Gastroesophageal sphincter (tissue), 3 donors: ENCODE results near the gene PXK.

Experiments used
- CTCF ChIP-seq, 4 experiments: fragments of 200-600 bp in 2 of 4; fragments of 450-650 bp in 2 of 4; sonication (generic) in 1 of 4; IDR thresholded peaks; one replicate each; pipeline ENCODE4 v1.5.1; 2017 to 2019; ENCODE audit warnings: antibody characterized with exemption in 4 of 4, mild to moderate bottlenecking in 2 of 4, moderate library complexity in 2 of 4
- EP300 ChIP-seq: sonication (generic); formaldehyde crosslinking; IDR thresholded peaks from one replicate; pipeline ENCODE4 v1.6.1; 2017; ENCODE audit warnings: antibody characterized with exemption, mild to moderate bottlenecking
- POLR2A ChIP-seq, 2 donors: fragments of 450-650 bp; IDR thresholded peaks; one replicate each; pipeline ENCODE4 v1.6.1; 2017; ENCODE audit warnings: antibody characterized with exemption in 2 of 2, mild to moderate bottlenecking in 2 of 2, moderate library complexity in 1 of 2
- POLR2AphosphoS5 ChIP-seq: sonication (generic); formaldehyde crosslinking; IDR thresholded peaks from one replicate; pipeline ENCODE4 v1.6.1; 2017; ENCODE audit warnings: antibody characterized with exemption

GRCh38 chr3:58358808-58359207, 26.1 kb downstream of the PXK start:
- no peak for TF ChIP-seq CTCF (IDR thresholded peaks at IDR 0.05)
- no peak for TF ChIP-seq EP300
- TF ChIP-seq POLR2A (IDR thresholded peaks at IDR 0.05), result no peak
- TF ChIP-seq POLR2AphosphoS5, result no peak
